D341Med (cell line): Measurements from ENCODE around the gene CCDC83.
"Not testable (repeated sequence)": the region's sequence is repeated elsewhere in the genome, so short reads cannot be mapped to it uniquely, and the experiment has no call there.

ENCODE experiments used
- DNase-seq: peaks from one replicate; pipeline ENCODE4 v3.0.0; 2012; ENCODE audit warnings: low spot score

CCDC83 gene

GRCh38 chr11:85835729-85836128 is 19.5 kb upstream of the CCDC83 start:
- no peak for DNase-seq

- DNase-seq: not testable (repeated sequence)
Observed at GRCh38 chr11:85840932-85841331, 14.3 kb upstream of the CCDC83 start.

- no peak for DNase-seq
Observed at GRCh38 chr11:85843929-85844328, 11.3 kb upstream of the CCDC83 start.

- DNase-seq: no peak
Observed at GRCh38 chr11:85844439-85845123, 10.6 kb upstream of the CCDC83 start.

GRCh38 chr11:85845124-85845631 is 10.0 kb upstream of the CCDC83 start:
- DNase-seq: no peak

GRCh38 chr11:85847436-85847835 is 7.7 kb upstream of the CCDC83 start:
- no peak for DNase-seq

GRCh38 chr11:85848006-85848405 is 7.2 kb upstream of the CCDC83 start:
- DNase-seq: no peak

- DNase-seq: no peak
Observed at GRCh38 chr11:85848556-85848955, 6.6 kb upstream of the CCDC83 start.

GRCh38 chr11:85852754-85853153 is 2.4 kb upstream of the CCDC83 start:
- DNase-seq: not testable (repeated sequence)

GRCh38 chr11:85853541-85853940 is 1.6 kb upstream of the CCDC83 start:
- DNase-seq: not testable (repeated sequence)

GRCh38 chr11:85854212-85854556 is 999 bp upstream of the CCDC83 start:
- no peak for DNase-seq

- DNase-seq: peak; percentile 94
Observed at GRCh38 chr11:85854557-85855340, 434 bp upstream of the CCDC83 start.

GRCh38 chr11:85857098-85857497 is 1.9 kb downstream of the CCDC83 start:
- no peak for DNase-seq

- not testable (repeated sequence) for DNase-seq
Observed at GRCh38 chr11:85859541-85859940, 4.4 kb downstream of the CCDC83 start.

GRCh38 chr11:85863855-85864254 is 8.7 kb downstream of the CCDC83 start:
- DNase-seq: no peak

- no peak for DNase-seq
Observed at GRCh38 chr11:85866137-85866827, 11.1 kb downstream of the CCDC83 start.

- DNase-seq: no peak
Observed at GRCh38 chr11:85867751-85868150, 12.6 kb downstream of the CCDC83 start.

- no peak for DNase-seq
Observed at GRCh38 chr11:85869781-85870180, 14.6 kb downstream of the CCDC83 start.

- no peak for DNase-seq
Observed at GRCh38 chr11:85874265-85874664, 19.1 kb downstream of the CCDC83 start.

GRCh38 chr11:85875505-85875904 is 20.3 kb downstream of the CCDC83 start:
- DNase-seq: no peak

GRCh38 chr11:85884581-85885021 is 29.4 kb downstream of the CCDC83 start:
- no peak for DNase-seq
